ENCODE results near the gene RARS1. TPM values are rescaled to one million over a fixed set of nuclear protein-coding genes. Genes with fewer than 3 reads are reported as not detected.

RARS1 gene
- total RNA-seq, 4 donors from 2014 or later = 72.2 to 87.9 (median 74.2) TPM

- no peaks in the 10 kb centered on the region for H3K4me1 ChIP-seq
- H3K27ac ChIP-seq = no peak overlapping the region
- TF ChIP-seq CTCF (IDR thresholded peaks at IDR 0.05) = no peak
- TF ChIP-seq POLR2A (IDR thresholded peaks at IDR 0.05) = no peak
- H3K27me3 ChIP-seq = no peaks in the 10 kb centered on the region
- no peaks in the 10 kb centered on the region for H3K9me3 ChIP-seq
- WGBS, 2 donors = 52 to 53% methylated on average over 7 of the region's 7 CpGs
- H3K36me3 ChIP-seq = no peaks in the 10 kb centered on the region
- DNase-seq = no peak
- intact Hi-C loops (cut with DNase I) = no loop called here
- no peak overlapping the region for H3K4me3 ChIP-seq (replicated peaks in 1 of 3)
Observed at GRCh38 chr5:168477060-168477459, 9.2 kb upstream of the RARS1 start.

GRCh38 chr5:168479166-168479565 is 7.1 kb upstream of the RARS1 start:
- no peaks in the 10 kb centered on the region for H3K27me3 ChIP-seq
- WGBS, 2 donors = 79 to 82% methylated on average over 3 of the region's 3 CpGs
- no peaks in the 10 kb centered on the region for H3K4me1 ChIP-seq
- no peak for DNase-seq
- no peak overlapping the region for H3K4me3 ChIP-seq (replicated peaks in 1 of 3)
- H3K36me3 ChIP-seq = no peaks in the 10 kb centered on the region
- H3K9me3 ChIP-seq = no peaks in the 10 kb centered on the region
- H3K27ac ChIP-seq = no peak overlapping the region
- intact Hi-C loops (cut with DNase I) = no loop called here
- TF ChIP-seq POLR2A (IDR thresholded peaks at IDR 0.05) (no peak), CTCF (IDR thresholded peaks at IDR 0.05) (no peak)

GRCh38 chr5:168480601-168481000 is 5.7 kb upstream of the RARS1 start:
- Histone ChIP-seq H3K4me1 (no peaks in the 10 kb centered on the region), H3K27me3 (no peaks in the 10 kb centered on the region), H3K27ac (no peak overlapping the region), H3K36me3 (no peaks in the 10 kb centered on the region), H3K9me3 (no peaks in the 10 kb centered on the region), H3K4me3 (replicated peaks in 1 of 3) (no peak overlapping the region)
- DNase-seq = no peak
- WGBS, 2 donors = 91 to 92% methylated on average over 3 of the region's 3 CpGs
- intact Hi-C loops (cut with DNase I) = loop anchor here (10.0 kb wide), 1 partner anchor 206 kb away; no protein-coding TSS in a partner anchor
- no peak for TF ChIP-seq POLR2A (IDR thresholded peaks at IDR 0.05)
- no peak for TF ChIP-seq CTCF (IDR thresholded peaks at IDR 0.05)

- WGBS, 2 donors = 50 to 54% methylated on average over 4 of the region's 4 CpGs
- no peaks in the 10 kb centered on the region for H3K27me3 ChIP-seq
Observed at GRCh38 chr5:168481330-168481788, 4.9 kb upstream of the RARS1 start.

More at GRCh38 chr5:168481330-168481788, 4.9 kb upstream of the RARS1 start:
- Histone ChIP-seq H3K4me1 (peaks cover 0 to 4% of the 10 kb centered on the region in 2 donors), H3K36me3 (no peaks in the 10 kb centered on the region), H3K27ac (no peak overlapping the region), H3K9me3 (no peaks in the 10 kb centered on the region), H3K4me3 (replicated peaks in 1 of 3) (no peak overlapping the region)
- no peak for DNase-seq
- intact Hi-C loops (cut with DNase I) = loop anchor here (10.0 kb wide), 1 partner anchor 207 kb away; no protein-coding TSS in a partner anchor
- no peak for TF ChIP-seq CTCF (IDR thresholded peaks at IDR 0.05)
- no peak for TF ChIP-seq POLR2A (IDR thresholded peaks at IDR 0.05)

Measured in thyroid gland (tissue), 4 donors.